Subcutaneous abdominal adipose tissue (tissue), 5 donors: Measurements from ENCODE around the gene ACSM3.

Source experiments
- H3K27ac ChIP-seq: one replicate; pipeline ENCODE4 v1.7.0; 2013; ENCODE audit warnings: low read depth, mild to moderate bottlenecking, inconsistent platforms, low read length, moderate library complexity
- H3K27me3 ChIP-seq, 5 donors: one replicate each; pipeline ENCODE4 v1.7.0; 2013; ENCODE audit warnings: low read length in 5 of 5, inconsistent platforms in 1 of 5; ENCODE audit not compliant: control insufficient read depth in 5 of 5, insufficient read depth in 4 of 5
- H3K36me3 ChIP-seq, 5 donors: one replicate each; pipeline ENCODE4 v1.7.0; 2013; ENCODE audit warnings: low read length in 5 of 5; ENCODE audit not compliant: control insufficient read depth in 5 of 5, insufficient read depth in 5 of 5
- H3K4me1 ChIP-seq, 5 donors: one replicate each; pipeline ENCODE4 v1.7.0; 2013; ENCODE audit warnings: low read length in 5 of 5, mild to moderate bottlenecking in 3 of 5, moderate library complexity in 1 of 5; ENCODE audit not compliant: control insufficient read depth in 5 of 5, insufficient read depth in 5 of 5
- H3K4me3 ChIP-seq, 5 donors: one replicate each; pipeline ENCODE4 v1.7.0; 2013; ENCODE audit warnings: low read length in 5 of 5, low read depth in 1 of 5
- H3K9ac ChIP-seq, 5 donors: one replicate each; pipeline ENCODE4 v1.7.0; 2013; ENCODE audit warnings: low read length in 5 of 5, mild to moderate bottlenecking in 4 of 5, moderate library complexity in 3 of 5
- H3K9me3 ChIP-seq, 5 donors: one replicate each; pipeline ENCODE4 v1.7.0; 2013; ENCODE audit warnings: low read length in 5 of 5; ENCODE audit not compliant: control insufficient read depth in 5 of 5
- donor health status: healthy.
- donor health status: healthy.
- donor health status: healthy.
- donor health status: healthy.
- donor health status: healthy.

Gene ACSM3

GRCh38 chr16:20818929-20819585 is 55.2 kb downstream of the ACSM3 start:
- H3K9ac ChIP-seq = no peak overlapping the region

GRCh38 chr16:20821682-20822081 is 57.9 kb downstream of the ACSM3 start:
- no peak overlapping the region for H3K27ac ChIP-seq
- peaks cover 6 to 42% (median 20%) of the 10 kb centered on the region in 5 donors for H3K36me3 ChIP-seq
- no peaks in the 10 kb centered on the region for H3K4me1 ChIP-seq
- no peak overlapping the region for H3K4me3 ChIP-seq
- no peak overlapping the region for H3K9ac ChIP-seq
- no peaks in the 10 kb centered on the region for H3K9me3 ChIP-seq
- H3K27me3 ChIP-seq = no peaks in the 10 kb centered on the region

More at GRCh38 chr16:20818929-20819585, 55.2 kb downstream of the ACSM3 start:
- Histone ChIP-seq H3K4me1 (no peaks in the 10 kb centered on the region), H3K36me3 (peaks cover 8 to 41% (median 25%) of the 10 kb centered on the region in 5 donors), H3K27ac (no peak overlapping the region), H3K4me3 (no peak overlapping the region), H3K9me3 (no peaks in the 10 kb centered on the region), H3K27me3 (no peaks in the 10 kb centered on the region)

- H3K27me3 ChIP-seq = no peaks in the 10 kb centered on the region
- peaks cover 6 to 43% (median 24%) of the 10 kb centered on the region in 5 donors for H3K36me3 ChIP-seq
- H3K4me3 ChIP-seq = no peak overlapping the region
- no peak overlapping the region for H3K27ac ChIP-seq
- H3K9ac ChIP-seq = no peak overlapping the region
- no peaks in the 10 kb centered on the region for H3K4me1 ChIP-seq
- H3K9me3 ChIP-seq = no peaks in the 10 kb centered on the region
Measured at GRCh38 chr16:20822521-20823325, 58.9 kb downstream of the ACSM3 start.

GRCh38 chr16:20826039-20826566 is 62.3 kb downstream of the ACSM3 start:
- no peaks in the 10 kb centered on the region for H3K9me3 ChIP-seq
- no peak overlapping the region for H3K9ac ChIP-seq
- H3K27me3 ChIP-seq = no peaks in the 10 kb centered on the region
- peaks cover 6 to 43% (median 23%) of the 10 kb centered on the region in 5 donors for H3K36me3 ChIP-seq
- no peak overlapping the region for H3K27ac ChIP-seq
- H3K4me3 ChIP-seq = no peak overlapping the region
- H3K4me1 ChIP-seq = no peaks in the 10 kb centered on the region

GRCh38 chr16:20829536-20829935 is 65.7 kb downstream of the ACSM3 start:
- no peak overlapping the region for H3K4me3 ChIP-seq
- H3K4me1 ChIP-seq = no peaks in the 10 kb centered on the region
- H3K9ac ChIP-seq = no peak overlapping the region
- no peaks in the 10 kb centered on the region for H3K27me3 ChIP-seq
- no peaks in the 10 kb centered on the region for H3K9me3 ChIP-seq
- H3K36me3 ChIP-seq = peaks cover 6 to 39% (median 18%) of the 10 kb centered on the region in 5 donors
- no peak overlapping the region for H3K27ac ChIP-seq

- H3K36me3 ChIP-seq = peaks cover 6 to 44% (median 18%) of the 10 kb centered on the region in 5 donors
- H3K4me3 ChIP-seq = no peak overlapping the region
- no peak overlapping the region for H3K27ac ChIP-seq
Measured at GRCh38 chr16:20830372-20830771, 66.6 kb downstream of the ACSM3 start.

GRCh38 chr16:20833086-20833485 is 69.3 kb downstream of the ACSM3 start:
- peaks cover 4 to 28% (median 5%) of the 10 kb centered on the region in 5 donors for H3K36me3 ChIP-seq

More at GRCh38 chr16:20830372-20830771, 66.6 kb downstream of the ACSM3 start:
- Histone ChIP-seq H3K4me1 (no peaks in the 10 kb centered on the region), H3K9me3 (no peaks in the 10 kb centered on the region), H3K27me3 (no peaks in the 10 kb centered on the region), H3K9ac (no peak overlapping the region)

GRCh38 chr16:20838240-20838639 is 74.4 kb downstream of the ACSM3 start:
- H3K36me3 ChIP-seq = peaks cover under 1 to 28% (median 3%) of the 10 kb centered on the region in 5 donors
- peaks cover 0 to 7% (median 0%) of the 10 kb centered on the region in 5 donors for H3K9me3 ChIP-seq
- H3K27me3 ChIP-seq = no peaks in the 10 kb centered on the region
- no peak overlapping the region for H3K4me3 ChIP-seq
- no peak overlapping the region for H3K27ac ChIP-seq
- no peak overlapping the region for H3K9ac ChIP-seq
- H3K4me1 ChIP-seq = no peaks in the 10 kb centered on the region

More at GRCh38 chr16:20833086-20833485, 69.3 kb downstream of the ACSM3 start:
- Histone ChIP-seq H3K27me3 (no peaks in the 10 kb centered on the region), H3K4me3 (no peak overlapping the region), H3K9me3 (peaks cover 0 to 7% (median 0%) of the 10 kb centered on the region in 5 donors), H3K27ac (no peak overlapping the region), H3K4me1 (no peaks in the 10 kb centered on the region), H3K9ac (no peak overlapping the region)

GRCh38 chr16:20839504-20839903 is 75.7 kb downstream of the ACSM3 start:
- Histone ChIP-seq H3K9ac (no peak overlapping the region), H3K27ac (no peak overlapping the region), H3K36me3 (peaks cover 0 to 17% (median 2%) of the 10 kb centered on the region in 5 donors), H3K27me3 (no peaks in the 10 kb centered on the region), H3K4me1 (no peaks in the 10 kb centered on the region), H3K4me3 (no peak overlapping the region), H3K9me3 (peaks cover 0 to 7% (median 0%) of the 10 kb centered on the region in 5 donors)

GRCh38 chr16:20844054-20844453 is 80.2 kb downstream of the ACSM3 start:
- no peak overlapping the region for H3K4me3 ChIP-seq
- H3K9ac ChIP-seq = no peak overlapping the region
- H3K27me3 ChIP-seq = no peaks in the 10 kb centered on the region
- peaks cover 0 to 3% (median 0%) of the 10 kb centered on the region in 5 donors for H3K4me1 ChIP-seq
- H3K36me3 ChIP-seq = peaks cover 0 to 6% (median 2%) of the 10 kb centered on the region in 5 donors
- no peak overlapping the region for H3K27ac ChIP-seq
- H3K9me3 ChIP-seq = no peaks in the 10 kb centered on the region
